Osteocyte (in vitro differentiated cells): ENCODE results near the gene KCNJ16. TPM values are rescaled to one million over a fixed set of nuclear protein-coding genes. Genes with fewer than 3 reads are reported as not detected.

Experiments used
- DNase-seq: peaks from one replicate; pipeline ENCODE4 v3.0.0; 2021; ENCODE audit warnings: mixed read lengths; ENCODE audit not compliant: unreplicated experiment; ENCODE audit errors: extremely low spot score
- H3K27ac Mint-ChIP-seq: one replicate; pipeline ENCODE4 v1.8.0; 2021; ENCODE audit warnings: mild to moderate bottlenecking, mixed read lengths; ENCODE audit not compliant: unreplicated experiment
- H3K27me3 Mint-ChIP-seq: one replicate; pipeline ENCODE4 v1.8.0; 2021; ENCODE audit warnings: mixed read lengths; ENCODE audit not compliant: unreplicated experiment
- H3K36me3 Mint-ChIP-seq: one replicate; pipeline ENCODE4 v1.8.0; 2021; ENCODE audit warnings: mixed read lengths; ENCODE audit not compliant: unreplicated experiment
- H3K4me1 Mint-ChIP-seq: one replicate; pipeline ENCODE4 v1.8.0; 2021; ENCODE audit warnings: mixed read lengths; ENCODE audit not compliant: unreplicated experiment
- H3K4me3 Mint-ChIP-seq: one replicate; pipeline ENCODE4 v1.8.0; 2021; ENCODE audit warnings: mild to moderate bottlenecking, moderate library complexity, mixed read lengths; ENCODE audit not compliant: unreplicated experiment
- H3K9me3 Mint-ChIP-seq: one replicate; pipeline ENCODE4 v1.8.0; 2021; ENCODE audit warnings: mixed read lengths; ENCODE audit not compliant: unreplicated experiment
- CTCF ChIP-seq: fragments of 200-600 bp; sonication (generic); IDR thresholded peaks from 2 replicates; pipeline ENCODE4 v1.5.0; 2021; ENCODE audit warnings: antibody characterized with exemption, mild to moderate bottlenecking, moderate library complexity
- total RNA-seq: library from RNA; stranded (reverse); gene quantifications from 2 replicates; pipeline ENCODE4 v1.2.1, GENCODE V29; 2021

The KCNJ16 gene
- total RNA-seq, 1 donor from 2014 or later, result not detected

GRCh38 chr17:70107441-70107840 is 32.4 kb downstream of the KCNJ16 start:
- no peak for TF ChIP-seq CTCF
- Mint-ChIP-seq H3K36me3 (no peaks in the 10 kb centered on the region), H3K9me3 (no peaks in the 10 kb centered on the region), H3K4me1 (peaks cover 22% of the 10 kb centered on the region), H3K27me3 (no peaks in the 10 kb centered on the region), H3K4me3 (no peak overlapping the region), H3K27ac (no peak overlapping the region)
- no peak for DNase-seq

- H3K4me3 Mint-ChIP-seq, result no peak overlapping the region
- H3K27ac Mint-ChIP-seq, result no peak overlapping the region
- DNase-seq, result no peak
- H3K36me3 Mint-ChIP-seq, result no peaks in the 10 kb centered on the region
- H3K27me3 Mint-ChIP-seq, result no peaks in the 10 kb centered on the region
- TF ChIP-seq CTCF, result no peak
- no peaks in the 10 kb centered on the region for H3K9me3 Mint-ChIP-seq
- H3K4me1 Mint-ChIP-seq, result peaks cover 22% of the 10 kb centered on the region
Measured at GRCh38 chr17:70107904-70108565, 33.0 kb downstream of the KCNJ16 start.

GRCh38 chr17:70109497-70109896 is 34.5 kb downstream of the KCNJ16 start:
- Mint-ChIP-seq H3K36me3 (no peaks in the 10 kb centered on the region), H3K4me3 (no peak overlapping the region), H3K27me3 (no peaks in the 10 kb centered on the region), H3K4me1 (peaks cover 22% of the 10 kb centered on the region), H3K9me3 (no peaks in the 10 kb centered on the region), H3K27ac (no peak overlapping the region)
- no peak for DNase-seq
- no peak for TF ChIP-seq CTCF

GRCh38 chr17:70110443-70110880 is 35.4 kb downstream of the KCNJ16 start:
- Mint-ChIP-seq H3K27ac (no peak overlapping the region), H3K4me1 (peaks cover 22% of the 10 kb centered on the region), H3K27me3 (no peaks in the 10 kb centered on the region), H3K9me3 (no peaks in the 10 kb centered on the region), H3K36me3 (no peaks in the 10 kb centered on the region), H3K4me3 (no peak overlapping the region)
- no peak for TF ChIP-seq CTCF
- DNase-seq, result no peak

GRCh38 chr17:70111201-70111600 is 36.2 kb downstream of the KCNJ16 start:
- no peak for TF ChIP-seq CTCF
- Mint-ChIP-seq H3K36me3 (no peaks in the 10 kb centered on the region), H3K9me3 (no peaks in the 10 kb centered on the region), H3K27me3 (peaks cover 2% of the 10 kb centered on the region), H3K4me3 (no peak overlapping the region), H3K4me1 (peaks cover 22% of the 10 kb centered on the region), H3K27ac (no peak overlapping the region)
- DNase-seq, result no peak
